UCSD-AML1 (cell line): ENCODE results near the gene RBCK1.
A peak's percentile ranks its signal among the peaks of the same experiment; 100 is the strongest.

ENCODE experiments used
- DNase-seq: peaks from one replicate; lab custom pipeline; 2025; ENCODE audit not compliant: unreplicated experiment; lab: John Stamatoyannopoulos, UW

RBCK1 gene

DNA sequence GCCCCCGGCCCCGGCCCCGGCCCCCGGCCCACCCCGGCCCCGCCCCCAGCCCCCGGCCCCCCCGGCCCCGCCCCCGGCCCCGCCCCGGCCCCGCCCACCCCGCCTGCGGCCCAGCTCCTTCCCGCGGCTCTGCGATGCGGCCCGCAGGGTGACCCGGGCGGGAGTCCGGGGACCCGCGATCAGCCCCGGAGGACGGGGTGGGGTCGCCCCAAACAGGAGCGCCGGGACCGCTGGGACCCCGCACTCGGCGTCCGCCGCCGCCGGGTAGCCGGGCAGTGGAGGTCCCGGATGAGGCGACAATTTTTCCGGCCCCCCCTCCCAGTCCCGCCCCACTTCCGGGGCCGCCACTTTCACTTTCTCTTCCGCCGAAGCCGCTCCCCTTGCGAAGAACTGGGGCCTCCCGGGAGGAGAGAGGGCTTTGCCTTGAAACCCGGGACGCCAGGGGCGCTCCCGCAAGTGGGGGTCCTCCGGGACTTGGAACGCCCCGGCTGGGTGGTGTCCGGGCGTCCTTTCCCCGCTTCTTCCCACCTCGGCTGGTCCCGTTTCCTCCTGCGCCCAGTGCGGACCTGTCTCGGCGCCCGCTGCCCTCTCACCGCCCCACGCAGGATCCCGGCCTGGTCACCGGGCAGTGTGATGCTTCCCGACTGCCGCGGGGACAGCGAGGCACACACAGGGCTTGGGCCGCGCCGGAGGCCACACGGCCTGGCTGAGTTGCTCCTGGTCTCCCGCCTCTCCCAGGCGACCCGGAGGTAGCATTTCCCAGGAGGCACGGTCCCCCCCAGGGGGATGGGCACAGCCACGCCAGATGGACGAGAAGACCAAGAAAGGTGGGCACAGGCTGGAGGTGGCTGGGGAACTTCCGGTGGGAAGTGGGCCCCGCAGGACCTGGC, at the start of gene RBCK1:
TSS of gene RBCK1 (plus strand) at position 347 of the 890 bp plus-strand sequence. CDS start at position 806, 459 bp downstream.
- DNase-seq, result peak; percentile 85

DNA sequence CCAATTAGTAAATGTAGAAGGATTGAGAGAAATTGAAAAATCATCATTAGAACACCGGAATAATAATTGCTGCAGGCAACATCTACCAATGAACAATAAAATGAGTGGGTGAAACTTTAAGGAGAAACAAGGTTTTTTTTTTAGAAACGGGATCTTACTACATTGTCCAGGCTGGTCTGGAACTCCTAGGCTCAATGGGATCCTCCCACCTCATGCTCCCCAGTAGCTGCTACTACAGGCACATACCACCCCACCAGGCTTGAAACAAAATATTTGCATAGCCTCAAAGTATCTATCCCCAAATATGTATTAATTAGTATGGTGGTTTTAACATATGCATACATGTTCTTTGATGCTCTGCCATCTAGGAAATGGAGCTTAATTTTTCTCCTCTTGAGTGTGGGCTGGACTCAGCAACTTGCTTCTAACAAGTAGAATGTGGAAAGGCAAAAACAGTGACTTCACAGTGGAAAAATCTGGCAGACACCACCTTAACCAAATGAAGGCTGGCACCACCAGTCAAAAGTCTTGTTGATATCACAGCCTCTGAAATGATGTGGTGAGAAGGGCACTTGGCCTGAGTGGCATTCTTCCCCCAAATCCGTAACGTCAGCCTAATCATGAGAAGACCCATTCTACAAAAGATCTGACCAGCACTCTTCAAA, 49.1 kb upstream of the RBCK1 start:
- DNase-seq, result no peak

DNA sequence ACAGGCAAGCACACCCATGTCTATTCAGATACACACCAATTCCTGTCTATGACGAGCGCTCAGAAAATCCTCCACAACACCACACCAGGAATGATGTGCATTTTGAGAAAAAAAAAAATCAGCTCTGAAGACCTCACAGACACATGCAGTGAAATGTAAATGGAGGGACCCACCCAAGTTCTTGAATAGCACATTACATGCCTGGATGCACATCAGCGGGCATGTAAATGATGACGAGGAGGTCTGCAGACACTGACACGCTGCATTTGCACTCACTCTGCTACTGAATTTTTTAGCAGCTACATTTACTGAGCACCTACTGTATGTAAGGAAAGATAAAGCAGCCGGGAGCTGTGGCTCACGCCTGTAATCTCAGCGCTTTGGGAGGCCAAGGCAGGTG, 46.5 kb upstream of the RBCK1 start:
- no peak for DNase-seq

DNA sequence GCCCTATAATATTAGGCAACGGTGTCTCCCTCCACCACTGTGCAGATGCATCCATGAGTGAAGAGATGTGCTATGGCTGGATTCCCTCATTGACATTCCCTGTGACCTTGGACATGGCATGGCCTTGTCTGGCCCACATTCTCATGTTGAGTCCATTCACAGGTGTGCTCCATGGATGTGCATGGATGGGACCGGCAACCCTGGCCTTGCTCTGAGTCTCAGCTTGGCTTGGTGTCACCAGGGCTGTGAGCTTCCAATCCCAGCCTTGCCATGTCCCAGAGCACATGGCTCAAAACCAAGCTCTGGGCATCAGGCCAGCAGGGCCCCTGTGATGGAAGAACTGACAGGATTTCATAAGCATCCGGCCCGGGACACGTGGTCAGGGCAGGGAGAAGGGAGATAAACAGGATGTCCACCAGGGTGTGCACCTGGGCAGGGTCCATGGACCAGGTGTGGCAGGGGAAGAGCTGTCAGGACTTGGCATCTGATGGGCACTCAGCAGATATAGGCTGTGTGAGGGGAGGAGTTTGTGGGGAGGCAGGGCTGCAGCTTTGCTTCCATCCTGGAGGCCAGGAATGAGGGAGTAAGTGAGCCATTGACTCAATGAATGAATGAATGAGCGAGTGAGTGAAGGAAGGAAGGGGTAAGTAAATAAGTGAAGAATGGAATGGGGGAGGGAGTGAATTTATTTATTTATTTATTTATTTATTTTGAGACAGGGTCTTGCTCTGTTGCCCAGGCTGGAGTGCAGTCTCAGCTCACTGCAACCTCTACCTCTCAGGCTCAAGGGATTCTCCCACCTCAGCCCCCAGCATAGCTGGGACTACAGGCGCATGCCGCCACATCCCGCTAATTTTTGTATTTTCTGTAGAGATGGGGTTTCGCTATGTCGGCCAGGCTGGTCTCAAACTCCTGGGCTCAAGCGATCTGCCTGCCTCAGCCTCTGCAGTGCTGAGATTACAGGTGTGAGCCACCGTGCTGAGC, 45.5 kb upstream of the RBCK1 start:
- peak; percentile 82 for DNase-seq

DNA sequence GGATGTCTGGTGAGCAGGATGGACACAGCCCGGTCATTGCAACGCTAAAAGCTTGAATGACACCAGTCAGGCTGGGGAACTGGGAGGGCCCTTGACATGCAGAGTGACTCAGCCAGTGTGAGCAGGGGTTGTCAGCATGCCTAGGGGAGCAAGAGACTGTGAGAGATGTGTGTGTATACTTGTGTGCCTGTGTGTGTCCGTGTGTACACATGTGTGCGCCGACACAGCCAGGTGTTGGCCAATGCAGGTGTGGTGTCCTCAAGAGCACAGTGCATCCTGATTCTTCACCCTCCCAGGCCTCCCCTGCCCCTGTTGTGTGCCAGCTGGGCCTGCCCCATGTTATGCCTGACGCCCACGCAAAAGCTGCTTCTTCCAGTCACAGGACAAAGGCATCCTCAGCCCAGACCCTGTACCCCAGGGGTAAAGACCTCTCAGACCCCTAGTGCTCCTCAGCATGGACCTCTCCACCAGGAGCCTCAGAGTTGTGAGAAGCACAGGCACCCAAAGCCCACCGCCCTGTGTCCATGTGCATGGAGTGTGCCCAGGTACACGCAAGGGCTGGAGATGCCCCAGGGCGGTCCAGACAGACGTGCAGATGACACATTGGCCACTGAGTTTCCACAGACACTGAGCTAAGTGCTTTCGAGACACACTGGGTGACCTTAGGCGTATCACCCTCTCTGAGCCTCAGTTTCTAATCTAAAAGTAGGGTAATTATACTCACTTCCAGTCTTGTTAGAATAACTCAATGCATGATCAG, 44.6 kb upstream of the RBCK1 start:
- DNase-seq, result no peak

DNA sequence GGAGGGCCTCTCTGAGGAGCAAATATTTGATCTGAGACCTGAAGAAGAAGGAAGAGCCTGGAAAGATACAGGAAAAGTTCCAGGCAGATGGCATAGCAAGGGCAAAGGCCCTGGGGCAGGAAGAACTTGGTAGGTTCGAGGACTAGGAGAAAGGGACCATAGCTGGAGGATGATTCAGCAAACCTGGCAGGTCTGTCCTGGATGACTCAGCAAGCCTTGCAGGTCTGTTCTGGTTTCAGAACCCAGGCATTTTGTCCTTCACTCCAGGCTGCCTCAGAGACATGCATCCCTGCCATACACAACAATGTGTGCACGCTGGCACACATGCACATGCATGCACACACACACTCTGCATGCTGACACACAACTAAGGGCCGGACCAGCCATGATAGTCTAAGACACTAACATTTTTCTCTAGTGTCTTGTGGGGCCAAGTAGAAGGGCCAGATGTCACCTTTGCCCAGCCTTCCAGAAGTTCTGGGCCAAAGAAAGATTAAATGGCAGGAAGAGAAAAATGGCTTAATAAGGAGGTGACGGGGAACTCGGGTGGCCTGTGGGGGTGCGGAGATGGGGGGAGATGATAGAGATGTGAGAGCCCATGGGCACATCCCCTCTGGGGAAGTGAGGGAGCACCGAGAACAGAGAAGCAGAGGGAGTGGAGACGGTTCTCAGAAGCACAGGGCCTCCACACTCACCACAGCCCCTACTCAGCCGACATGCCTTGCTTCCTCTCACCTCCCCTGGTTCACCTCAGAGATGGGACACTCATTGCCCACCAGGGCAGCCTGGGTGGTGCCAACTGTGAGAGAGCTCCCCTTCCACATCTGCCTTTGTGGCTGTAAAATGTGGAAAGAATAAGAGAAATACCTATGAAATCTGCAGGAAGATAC, 42.9 kb upstream of the RBCK1 start:
- no peak for DNase-seq

DNA sequence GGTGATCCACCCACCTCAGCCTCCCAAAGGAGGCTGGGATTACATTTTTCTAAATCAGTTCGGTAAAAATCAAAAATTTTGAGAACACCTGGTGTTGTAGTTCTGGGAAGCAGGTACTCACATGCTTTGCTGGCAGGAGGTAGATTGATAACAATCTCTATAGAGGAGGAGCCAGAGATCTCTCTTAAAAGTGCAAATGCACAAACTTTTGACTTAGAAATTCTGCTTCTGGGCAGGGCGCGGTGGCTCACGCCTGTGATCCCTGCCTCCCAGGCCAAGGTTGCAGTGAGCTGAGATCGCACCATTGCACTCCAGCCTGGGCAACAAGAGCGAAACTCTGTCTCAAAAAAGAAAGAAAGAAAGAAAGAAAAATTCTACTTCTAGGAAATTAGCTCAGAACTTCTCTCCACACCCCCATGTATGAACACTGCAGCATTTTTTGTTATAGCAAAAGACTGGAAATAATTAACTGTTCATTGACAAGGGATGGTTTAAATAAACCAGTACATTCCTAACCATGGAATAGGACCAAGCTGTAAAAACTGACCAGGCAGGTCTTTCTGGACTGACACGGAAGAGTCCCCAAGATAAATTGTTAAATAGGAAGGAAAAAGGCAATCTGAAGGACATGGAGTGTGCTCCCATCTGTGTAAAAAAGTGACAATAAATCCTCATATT, 41.9 kb upstream of the RBCK1 start:
- DNase-seq, result no peak

DNA sequence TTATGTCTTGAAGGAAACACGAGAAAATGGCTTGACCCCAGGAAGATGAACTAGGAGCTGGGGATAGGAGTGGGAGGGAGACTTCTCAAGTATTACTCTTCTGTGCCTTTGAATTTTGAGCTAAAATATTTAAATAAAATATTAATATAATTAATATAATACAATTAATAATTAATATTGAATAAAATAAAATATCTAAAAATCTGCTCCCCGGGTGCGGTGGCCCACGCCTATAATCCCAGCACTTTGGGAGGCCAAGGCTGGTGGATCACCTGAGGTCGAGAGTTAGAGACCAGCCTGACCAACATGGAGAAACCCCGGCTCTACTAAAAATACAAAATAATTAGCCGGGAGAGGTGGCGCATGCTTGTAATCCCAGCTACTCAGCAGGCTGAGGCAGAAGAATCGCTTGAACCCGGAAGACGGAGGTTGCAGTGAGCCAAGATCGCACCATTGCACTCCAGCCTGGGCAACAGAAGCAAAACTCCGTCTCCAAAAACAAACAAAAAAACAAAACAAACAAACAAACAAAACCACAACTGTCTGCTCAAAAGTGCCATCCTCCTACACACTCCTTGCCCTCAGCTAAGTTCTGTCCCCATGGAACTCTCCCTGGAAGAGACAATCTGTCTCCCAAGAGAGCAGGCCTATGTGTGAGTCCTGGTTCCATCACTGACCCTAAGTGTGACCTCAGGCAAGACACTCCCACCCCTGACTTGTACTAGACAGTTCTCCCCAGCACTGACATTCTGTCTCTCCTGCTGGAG, 41.2 kb upstream of the RBCK1 start:
- DNase-seq, result no peak

DNA sequence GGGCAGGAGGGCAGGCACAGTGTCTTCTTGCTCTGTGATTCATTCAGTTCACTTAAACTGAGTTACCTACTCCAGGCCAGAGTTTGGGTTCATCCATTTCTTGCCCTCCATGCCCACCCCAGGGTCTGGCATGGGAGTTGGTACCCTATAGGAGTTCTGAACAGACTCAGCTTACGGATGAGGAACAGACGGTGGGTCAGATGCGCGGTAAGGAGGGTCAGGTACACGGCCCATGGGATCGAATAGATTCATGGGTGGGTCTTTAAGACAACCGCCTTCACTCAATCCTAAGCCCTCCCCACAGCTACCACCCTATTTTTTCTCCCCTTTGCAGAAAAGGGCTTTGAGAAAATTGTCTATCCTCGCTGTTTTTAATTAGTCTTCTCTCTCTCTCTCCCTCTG, 40.6 kb upstream of the RBCK1 start:
- no peak for DNase-seq

DNA sequence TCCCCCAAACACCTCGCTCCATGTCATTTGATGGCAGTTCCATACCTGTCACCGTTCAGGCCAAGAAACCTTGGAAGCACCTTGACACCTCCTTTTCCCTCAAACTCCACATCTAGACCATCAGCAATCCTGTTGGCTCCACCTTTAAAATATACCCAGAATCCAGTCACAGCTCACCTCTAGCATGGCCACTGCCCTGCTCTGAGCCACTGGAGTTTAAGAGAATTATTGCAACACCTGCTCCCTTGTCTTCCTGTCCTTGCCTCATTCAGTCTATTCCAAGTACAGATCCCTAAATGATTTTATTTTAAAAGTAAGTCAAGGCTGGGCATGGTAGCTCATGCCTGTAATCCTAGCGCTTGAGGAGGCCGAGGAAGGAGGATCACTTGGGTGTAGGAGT, 39.2 kb upstream of the RBCK1 start:
- DNase-seq, result no peak

DNA sequence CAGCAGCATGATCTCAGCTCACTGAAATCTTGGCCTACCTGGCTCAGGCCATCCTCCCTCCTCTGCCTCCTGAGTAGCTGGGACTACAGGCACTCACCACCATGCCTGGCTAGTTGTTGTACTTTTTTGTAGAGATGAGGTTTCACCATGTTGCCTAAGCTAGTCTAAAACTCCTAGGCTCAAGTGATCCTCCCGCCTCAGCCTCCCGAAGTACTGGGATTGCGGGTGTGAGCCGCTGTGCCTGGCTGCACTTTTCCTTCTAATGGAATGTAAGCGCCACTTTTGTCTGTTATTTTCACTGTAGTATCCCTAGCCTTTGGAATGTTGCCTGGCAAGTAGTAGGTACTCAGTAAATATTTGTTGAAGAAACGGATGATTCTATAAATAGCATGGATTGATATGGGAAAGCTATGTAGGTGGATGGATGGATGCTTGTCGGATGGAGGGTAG, 37.9 kb upstream of the RBCK1 start:
- no peak for DNase-seq

DNA sequence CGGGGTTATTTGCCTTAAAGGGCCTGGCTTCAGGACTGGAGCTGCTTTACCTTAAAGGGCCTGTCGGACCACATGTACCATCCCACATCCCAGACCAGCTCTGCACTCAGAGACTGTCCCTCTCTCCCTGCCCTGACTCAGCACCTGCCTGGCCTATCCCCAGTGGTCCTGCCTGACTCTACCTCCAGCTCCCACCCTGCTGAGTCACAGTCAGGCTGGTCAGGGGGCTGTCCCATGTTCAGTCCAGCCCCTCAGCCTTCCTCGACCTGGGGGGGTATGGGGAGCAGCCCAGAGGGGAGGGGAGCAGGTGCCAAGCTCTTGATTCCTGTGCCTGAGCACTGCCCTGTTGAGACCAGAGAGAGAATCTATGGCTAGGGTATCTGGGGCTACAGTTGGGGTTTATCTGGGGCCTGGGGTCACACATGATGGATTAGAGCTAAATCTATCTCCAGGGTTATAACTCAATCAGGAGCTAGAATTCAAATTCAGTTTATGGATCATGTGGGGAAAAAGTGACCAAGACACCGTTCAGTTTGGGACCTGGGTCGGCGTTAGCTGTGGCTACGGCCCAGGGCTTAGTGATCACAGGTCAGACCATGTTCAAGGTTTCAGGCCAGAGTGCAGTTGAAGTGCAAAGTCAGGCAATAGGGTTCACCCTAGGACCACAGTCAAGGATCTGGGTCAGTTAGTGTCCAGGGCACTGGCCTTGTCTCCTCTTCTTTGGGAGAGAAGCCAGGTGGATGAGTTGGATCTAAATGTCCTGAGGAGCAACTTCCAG, 36.9 kb upstream of the RBCK1 start:
- DNase-seq, result no peak

DNA sequence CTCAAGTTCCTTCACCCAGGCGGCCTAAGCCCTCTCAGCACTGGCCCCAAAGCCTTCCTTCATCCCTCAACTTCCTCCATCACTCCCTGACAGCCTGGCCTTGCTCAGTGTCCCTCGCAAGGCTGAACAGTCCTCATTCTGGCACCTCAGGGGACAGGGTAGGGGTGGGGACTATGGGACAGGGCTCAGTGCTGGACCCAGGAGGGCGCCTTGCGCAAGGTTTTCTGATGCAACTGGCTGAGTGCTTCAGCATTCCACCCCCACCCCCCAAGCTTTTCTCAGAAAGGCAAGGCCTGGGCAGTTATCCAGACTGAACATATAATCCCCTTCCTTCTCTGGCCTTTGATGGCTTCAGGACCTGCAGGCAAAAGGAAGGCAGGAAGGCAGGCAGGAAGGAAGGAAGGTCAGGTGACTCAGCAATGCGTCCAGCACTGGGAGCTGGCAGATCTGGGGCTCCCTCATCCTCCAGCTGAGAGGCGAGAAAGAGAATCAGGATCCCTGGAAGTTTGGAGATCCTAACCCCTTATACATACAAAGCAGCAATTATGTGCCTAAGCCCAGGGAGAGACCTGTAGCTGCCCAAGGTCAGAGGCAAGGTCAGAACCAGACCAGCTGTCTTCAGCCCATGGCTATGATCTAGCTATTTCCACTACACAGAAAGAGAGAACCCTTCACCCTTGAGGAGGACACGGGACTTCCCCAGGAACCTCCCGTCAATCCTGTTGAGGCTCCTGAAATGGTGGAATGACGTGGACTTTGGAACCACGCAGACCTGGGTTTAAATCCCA, 36.1 kb upstream of the RBCK1 start:
- DNase-seq, result peak; percentile 86

DNA sequence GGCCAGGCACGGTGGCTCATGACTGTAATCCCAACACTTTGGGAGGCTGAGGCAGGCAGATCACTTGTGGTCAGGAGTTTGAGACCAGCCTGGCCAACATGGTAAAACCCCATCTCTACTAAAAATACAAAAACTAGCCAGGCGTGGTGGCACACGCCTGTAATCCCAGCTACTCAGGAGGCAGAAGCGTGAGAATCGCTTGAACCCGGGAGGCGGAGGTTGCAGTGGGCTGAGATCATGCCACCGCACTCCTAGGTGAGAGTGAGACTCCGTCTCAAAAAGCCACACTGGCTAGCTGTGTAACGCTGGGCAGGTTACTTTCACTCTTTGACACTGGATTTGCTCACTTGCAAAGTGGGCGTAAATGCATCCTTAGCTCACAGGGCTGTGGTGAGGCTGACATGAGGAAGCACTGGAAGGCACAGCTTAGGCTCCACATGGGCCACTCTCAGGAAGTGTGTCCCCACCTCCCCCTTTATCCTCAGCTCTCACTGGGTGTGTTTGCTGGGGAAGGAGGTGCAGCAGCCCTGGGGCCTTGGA, 35.5 kb upstream of the RBCK1 start:
- DNase-seq, result peak; percentile 76

DNA sequence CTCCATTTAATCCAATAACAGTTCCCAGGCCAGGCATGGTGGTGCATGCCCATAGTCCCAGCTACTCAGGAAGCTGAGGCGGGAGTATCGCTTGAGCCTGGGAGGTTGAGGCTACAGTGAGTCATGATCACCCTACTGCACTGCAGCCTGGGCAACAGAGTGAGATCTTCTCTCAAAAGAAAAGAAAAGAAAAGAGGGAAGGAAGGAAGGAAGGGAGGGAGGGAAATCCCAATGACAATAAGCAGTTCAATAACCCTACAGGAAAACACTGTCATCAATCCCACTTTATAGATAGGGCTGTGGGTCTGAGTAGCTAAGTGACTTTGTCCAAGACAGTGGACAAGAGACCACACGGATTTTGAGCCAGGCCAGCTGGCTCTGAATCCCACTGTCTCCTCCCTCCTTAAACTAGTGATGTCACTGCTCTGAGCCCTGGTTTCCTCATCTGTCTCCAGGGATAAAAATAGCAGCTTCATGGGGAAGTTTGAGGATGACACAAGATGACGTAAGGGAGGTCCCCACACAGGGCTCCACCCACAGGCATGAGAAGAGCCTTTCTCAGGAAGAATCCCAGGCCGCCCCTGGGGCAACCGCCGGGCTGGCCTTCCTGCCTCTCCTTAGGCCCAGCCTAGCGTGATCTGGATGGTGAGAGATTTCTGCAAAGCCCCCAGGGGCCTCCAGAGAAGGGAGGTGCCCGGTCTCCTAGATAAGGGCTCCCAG, 34.8 kb upstream of the RBCK1 start:
- DNase-seq, result peak; percentile 79
